Hematopoietic multipotent progenitor cell treated with erythropoietin and hydrocortisone succinate and interleukin-3 and kit ligand, for 17 days (in vitro differentiated cells): ENCODE results near the gene ANO1.

Experiments
- DNase-seq: peaks from one replicate; pipeline ENCODE4 v3.0.0-alpha.2; 2015; ENCODE audit warnings: low spot score

Gene ANO1

DNA sequence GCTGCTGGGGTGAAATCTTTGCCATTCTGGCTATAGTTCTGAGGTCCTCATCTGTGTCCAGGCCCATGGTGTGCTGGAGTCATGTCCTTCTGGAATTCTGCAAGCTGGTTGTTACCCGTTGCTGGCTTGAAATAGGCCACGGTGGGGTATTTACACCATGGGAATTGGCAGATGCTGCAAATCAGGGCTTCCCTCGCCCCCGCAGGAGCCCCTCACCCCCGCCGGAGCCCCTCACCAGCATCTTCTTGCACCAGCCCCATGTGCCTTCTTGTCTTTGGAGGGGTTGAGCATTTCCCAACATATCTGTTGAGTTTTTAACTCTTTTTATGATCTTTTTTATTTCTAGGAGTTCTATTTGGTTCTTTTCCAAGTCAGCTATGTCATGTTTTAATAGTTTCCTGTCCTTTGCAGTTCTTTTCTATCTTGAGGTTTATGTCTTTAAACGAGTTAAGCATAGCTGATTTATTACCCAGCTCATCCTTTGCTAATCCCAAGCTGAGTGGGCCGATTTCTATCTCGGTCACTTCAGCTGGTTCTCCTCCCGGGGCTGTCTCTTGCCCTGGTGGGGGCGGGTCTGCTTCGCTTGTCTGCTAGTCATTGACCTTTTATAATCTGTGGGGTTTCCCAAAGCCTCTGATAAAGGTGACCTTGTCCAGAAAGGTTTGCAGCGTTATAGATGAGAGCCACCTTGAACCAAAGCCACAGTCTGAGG lies 17.6 kb downstream of the ANO1 start:
- no peak for DNase-seq

DNA sequence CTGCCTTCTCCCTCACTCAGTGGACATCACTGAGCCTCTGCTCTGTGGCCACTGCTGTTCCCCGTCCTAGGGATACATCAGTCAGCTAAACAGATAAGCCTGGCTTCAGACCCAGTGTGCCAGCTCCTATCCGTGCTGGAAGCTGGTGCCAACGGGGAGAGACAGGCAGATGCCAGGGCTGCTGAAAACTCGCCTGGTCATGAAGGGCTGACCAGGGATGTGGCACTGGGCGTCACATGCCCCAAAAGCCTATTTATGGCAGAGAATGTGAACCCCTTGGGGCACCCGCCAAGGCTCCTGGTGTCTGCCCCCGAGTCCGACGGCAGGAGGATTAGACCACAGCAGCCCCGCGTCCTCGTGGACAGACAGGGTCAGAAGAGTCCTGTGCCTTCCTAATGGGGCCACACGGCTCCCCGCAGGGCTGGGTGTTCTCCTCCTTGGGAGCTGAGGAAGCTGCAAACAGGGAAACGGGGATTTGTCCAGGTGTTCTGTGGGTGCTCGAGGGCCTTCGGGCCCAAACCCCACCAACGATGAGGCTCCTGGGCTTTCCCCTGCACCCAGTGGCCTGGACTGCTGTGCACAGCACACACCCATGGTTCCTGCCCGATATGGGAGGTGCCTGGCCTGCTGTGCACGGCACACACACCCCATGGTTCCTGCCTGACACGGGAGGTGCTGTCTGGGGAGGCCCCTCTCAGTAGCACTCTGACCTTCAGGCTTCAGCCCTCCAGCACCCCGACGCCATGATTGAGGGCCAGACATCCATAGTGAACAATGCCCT lies 19.9 kb downstream of the ANO1 start:
- DNase-seq, result no peak

DNA sequence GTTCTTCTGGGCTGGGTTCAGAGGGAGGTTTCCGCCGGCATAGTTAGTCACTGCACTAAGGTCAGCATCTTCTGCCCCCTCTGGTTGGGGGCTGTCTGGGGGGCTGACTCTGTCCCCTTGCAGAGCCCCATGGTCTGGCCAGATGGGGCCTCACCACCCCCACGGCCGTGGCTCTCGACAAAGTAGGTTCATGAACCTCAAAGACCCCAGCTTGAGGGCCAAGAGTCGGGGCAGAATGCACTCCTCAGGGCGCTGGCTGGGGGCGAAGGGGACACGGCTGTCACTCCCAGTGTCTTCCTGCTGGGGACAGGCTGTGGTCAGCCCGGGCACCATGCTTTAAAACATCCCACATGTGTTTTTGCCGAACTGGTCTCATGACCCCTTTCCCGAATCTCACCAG lies 20.8 kb downstream of the ANO1 start:
- DNase-seq, result no peak

DNA sequence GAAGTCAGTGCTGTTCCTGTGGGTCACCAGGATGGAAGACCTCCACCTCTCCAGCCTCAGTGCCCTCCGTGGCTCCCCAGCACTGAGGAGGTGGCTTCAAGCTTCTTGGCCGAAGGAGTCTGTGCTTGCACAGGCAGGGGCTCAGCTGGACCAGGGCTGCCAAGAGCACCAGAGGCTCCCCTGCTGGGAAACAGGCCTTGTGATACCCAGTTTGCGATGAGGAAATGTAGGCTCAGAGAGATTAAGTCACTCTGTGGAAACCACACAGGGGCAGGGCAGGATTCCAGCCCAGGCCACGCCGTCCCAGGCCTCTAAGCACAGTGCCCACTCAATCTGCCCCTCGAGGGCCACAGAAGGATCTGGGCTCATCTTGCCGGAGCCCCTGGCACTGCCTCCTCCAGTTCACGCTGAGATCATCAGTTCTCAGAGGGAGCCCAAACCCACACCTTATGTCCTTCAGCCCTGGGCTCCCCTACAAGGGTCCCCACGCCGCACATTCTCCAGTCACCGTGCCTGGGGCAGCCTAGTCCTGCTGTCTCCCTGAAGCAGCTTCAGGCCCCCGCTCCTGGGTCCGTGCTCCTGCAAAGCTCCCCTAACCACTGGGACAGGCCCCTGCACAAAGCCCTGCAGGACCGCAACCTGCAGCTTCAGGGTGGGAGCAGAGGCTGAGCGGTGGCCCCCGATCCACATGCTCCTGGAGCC lies 21.6 kb downstream of the ANO1 start:
- DNase-seq, result no peak

DNA sequence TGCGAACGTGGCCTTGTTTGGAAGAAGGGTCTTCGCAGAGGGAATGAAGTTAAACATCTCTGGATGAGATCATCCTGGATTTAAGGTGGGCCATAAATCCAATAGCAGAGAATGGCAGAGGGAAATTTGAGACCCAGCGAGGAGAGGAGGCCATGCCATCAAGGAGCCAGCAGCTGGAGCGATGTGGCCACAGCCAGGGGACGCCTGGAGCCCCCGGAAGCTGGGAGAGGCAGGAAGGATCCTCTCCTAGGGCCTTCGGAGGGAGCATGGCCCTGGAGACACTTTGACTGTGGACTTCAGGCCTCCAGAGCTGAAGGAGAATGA lies 22.1 kb downstream of the ANO1 start:
- no peak for DNase-seq

DNA sequence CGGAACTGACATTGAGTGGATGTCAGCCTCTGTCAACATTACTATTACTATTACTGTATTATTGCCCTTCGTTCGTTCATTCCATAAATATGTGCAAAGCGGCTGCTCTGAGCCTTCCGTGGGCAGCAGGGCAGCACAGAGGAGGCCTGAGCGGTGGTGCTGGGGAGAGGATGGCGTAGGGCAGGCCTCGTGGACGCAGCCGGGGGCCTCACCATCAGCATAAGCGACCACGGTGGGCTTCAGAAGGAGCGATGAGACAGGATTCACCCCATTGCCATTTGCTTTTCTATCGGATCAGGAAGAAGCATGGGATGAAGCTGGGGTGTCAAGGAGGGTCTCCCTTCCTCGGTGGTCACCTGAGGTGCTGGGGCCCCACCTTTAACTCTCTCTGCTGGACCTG lies 22.7 kb downstream of the ANO1 start:
- DNase-seq, result no peak

DNA sequence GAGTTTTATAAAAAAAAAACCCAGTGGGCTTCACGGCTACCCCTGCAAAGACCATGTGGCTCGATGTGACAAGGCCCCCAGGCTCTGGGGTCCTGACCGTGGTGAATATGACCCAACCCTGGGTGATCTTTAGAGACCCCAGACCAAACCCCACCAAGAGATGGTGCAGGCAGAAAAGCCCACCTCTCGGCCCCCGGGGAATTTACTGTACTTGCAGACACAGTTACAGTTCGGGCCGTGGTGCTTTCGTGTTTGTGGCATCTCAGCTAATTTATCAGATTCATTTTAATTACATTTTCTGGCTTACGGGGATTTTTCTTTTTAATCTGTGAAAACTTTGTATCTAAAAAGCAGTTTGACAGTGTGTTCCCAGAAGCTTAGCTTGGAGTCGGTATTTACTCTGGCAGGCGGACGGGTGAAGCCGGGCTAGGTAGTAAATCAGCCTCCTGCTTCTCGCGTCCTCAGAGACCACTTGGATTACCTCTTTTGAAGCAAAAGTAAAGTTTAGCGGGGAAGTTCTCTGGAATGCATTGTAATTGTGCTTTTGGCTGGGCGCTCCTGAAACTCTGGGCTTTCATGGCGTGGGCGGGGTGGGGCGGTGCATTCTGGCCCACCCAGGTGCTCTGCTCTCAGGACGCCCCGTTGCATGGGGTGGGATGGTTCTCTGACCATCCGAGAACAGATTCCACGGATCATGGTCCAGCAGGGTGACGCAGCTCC lies 25.3 kb downstream of the ANO1 start:
- no peak for DNase-seq

DNA sequence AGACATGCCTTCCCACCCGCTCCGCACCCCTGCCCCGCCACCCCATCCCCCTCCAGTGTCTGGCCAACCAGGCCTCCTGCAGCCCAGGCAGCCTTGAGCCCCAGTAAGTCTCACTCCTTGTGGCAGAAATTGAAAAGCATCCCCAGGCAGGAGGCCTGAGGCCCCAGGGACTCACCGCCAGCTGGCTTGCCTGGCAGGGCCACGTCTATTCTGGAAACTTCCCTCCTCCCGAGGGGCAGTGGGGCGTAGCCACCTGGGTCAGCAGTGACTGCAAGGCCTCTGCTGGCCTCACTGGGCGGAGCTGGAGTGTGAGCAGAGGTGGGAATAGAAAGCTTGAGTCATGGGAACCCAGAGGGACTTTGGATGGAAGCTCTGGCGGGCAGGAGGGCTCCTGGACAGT lies 26.3 kb downstream of the ANO1 start:
- no peak for DNase-seq

DNA sequence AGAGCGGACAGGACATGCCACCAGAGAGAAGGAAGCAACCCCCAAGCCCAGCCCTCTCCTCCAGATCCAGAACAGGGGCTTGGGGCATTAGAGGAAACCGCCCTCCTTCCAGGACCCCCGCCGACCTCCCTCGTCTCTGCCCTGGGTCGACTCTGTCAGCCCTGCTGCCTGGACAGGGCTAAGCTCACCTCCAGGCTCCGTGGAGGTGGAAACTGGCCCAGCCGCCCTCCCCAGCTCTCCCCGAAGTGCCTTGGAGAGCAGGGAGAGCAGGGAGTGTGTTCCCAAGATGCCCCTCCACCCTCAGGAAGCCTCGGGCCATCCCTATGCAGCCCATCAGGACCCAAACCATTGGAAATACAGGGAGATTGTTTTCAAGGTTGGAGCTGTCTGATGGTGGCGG lies 26.8 kb downstream of the ANO1 start:
- no peak for DNase-seq

DNA sequence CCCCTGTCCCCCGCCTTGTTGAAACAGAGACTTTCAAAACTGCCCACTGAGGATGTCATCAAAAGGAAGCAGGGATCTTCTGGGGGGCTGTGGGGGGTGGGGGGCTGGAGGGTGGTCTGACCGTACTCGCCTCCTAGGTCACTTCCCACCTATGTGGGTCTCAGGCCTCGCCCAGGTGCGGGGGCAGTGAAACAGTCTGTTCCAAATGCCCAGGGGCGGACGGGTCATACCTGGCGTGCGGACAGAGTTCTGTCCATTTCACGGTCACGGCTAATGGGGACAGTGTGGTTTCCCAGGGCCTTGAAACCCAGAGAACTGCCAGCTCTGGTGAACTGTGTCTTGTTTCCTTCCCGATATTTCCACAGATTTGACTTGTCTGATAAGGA lies 27.2 kb downstream of the ANO1 start:
- DNase-seq, result no peak

DNA sequence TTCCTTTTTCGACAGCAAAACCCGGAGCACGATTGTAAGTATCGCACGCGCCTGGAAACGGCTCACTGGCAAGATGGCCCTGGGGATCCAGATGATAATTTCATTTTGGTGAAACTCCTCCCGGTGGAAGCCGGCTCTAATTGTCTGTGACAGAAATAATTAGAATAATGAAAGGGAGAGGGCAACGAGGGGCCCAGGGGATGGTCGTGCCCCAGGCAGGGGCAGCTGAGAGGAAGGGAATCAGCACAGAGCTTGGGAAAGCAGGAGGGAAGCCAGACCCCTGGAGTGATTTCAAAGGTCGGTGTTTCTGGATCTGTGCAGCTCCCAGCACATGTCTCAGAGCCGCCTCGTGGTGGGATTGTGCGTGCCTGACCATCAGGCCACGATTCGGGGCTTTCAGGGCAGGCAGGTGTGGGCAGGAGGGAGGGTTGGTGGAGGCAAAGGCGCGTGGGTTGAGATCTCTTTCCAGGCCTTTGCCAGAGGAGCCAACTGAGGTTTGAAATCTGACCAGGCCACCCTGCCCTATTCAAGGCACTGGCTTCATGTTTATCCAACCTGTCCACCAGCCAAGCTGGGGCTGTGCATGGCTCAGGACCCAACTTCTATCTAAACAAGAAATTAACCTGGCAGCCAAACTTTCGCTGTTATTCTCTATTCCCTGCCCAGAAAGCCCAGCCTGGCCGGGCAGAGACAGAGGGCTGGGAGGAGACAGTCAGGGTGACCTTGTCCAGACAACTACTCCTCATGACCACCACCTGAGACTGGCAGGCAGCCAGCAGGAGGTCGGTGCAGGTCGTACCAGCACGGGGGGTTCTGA lies 27.8 kb downstream of the ANO1 start:
- DNase-seq, result no peak

DNA sequence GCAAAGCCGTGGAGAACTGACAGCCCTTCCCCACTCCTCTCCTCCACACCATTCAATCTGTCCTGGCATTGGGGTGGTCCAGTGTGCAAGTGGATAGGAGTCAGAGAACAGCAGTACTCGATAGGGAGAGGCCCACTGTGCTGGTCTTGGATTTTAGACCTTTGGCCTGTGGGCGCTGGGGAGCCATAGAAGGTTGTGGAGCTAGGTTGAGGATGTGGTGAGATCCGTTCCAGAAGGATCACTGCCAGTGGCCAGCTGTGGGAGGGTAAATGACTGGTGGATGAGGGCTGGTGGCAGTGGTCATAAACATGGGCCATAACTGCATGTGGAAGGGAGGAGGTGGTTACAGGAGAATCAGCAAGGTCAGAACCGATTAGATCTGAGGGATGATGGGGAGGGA lies 28.6 kb downstream of the ANO1 start:
- no peak for DNase-seq

DNA sequence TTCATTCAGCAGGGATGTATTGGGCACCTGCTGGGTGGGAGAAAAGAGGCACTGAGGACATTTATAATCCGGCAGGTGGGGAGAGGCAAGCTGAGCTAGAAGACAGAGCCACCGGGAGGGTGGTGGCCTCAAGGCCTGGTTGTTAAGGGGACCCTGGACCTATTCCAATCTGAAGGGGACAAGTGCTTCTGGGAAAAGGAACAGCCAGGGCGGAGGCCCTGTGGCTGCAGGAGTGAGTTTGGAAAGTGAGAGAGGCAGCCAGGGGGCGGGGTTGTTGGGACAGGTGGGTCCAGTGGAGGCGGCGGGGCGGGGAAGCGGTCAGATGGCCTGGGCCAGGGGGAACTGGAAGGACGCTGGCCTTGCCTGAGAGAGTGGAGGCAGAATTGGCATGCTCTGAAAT lies 29.1 kb downstream of the ANO1 start:
- no peak for DNase-seq

DNA sequence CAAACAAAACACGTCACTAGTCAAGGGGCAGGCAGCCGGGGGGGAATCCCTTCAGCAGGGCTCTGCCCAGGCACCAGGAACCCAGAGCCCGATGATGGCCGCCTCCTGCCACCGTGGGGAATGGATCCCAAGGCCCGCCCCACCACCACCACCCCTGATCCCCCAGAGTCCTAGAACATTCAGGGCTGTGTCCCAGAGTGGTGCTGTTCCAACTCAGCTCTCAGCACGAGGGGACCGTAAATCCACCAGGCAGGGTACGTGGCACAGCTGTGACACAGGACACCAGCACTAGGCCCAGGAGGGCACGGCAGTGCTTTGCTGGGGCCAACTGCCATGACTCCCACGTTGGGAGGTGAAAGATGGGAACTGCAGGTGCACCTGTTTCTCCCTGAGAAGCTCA lies 29.6 kb downstream of the ANO1 start:
- no peak for DNase-seq

DNA sequence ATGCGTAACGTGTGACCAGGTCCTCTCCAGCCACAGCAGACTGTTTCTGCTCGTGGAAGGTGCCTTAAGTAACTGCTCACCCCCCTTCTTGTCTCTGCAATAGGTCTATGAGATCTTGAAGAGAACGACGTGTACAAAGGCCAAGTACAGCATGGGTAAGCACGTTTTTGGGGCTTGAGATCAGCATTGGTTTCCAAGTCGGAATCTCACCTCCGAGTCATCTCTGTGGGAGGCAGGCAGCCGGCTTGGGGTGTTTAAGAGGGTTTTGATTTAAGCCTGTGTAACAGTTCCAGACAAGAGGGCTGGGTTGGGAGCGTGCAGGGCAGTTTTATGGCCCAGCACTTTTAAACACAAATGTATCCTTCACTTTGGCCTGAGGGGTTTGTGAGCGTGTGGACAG lies 30.1 kb downstream of the ANO1 start:
- no peak for DNase-seq

DNA sequence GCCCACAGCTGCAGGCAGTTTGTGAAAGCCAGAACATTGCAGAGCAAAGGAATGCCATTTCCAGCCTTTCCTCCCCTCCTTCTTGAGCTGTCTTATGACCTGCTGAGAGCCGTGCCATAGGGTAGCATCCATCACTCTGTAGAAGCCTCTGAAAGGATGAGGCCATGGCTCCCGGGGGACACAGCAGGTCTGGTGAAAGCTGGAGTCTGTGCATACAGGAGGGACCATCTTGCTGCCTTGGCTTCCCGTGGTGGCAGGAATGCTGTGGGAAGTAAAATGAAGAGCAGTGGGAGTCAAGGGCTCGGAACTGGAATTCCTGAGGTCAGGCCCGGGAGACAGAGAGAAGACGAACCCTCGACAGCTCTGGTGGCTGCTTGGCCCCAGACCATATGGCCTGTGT lies 30.9 kb downstream of the ANO1 start:
- DNase-seq, result no peak

DNA sequence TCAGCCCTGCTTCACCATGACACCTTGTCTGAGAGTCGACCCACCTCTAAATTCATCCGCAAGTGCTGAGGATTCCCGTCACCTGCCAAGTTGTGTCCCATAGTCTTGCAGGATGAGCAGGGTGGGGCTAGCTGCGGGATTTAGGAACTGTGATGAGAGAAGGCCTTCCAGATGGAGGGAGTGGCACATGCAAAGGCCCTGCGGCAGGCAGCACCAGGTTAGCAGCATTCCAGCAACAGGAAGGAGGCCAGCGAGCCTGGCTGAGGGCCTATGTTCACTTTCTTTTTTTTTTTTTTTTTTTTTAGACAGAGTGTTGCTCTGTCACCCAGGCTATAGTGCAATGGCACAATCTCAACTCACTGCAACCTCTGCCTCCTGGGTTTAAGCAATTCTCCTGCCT lies 31.8 kb downstream of the ANO1 start:
- no peak for DNase-seq

DNA sequence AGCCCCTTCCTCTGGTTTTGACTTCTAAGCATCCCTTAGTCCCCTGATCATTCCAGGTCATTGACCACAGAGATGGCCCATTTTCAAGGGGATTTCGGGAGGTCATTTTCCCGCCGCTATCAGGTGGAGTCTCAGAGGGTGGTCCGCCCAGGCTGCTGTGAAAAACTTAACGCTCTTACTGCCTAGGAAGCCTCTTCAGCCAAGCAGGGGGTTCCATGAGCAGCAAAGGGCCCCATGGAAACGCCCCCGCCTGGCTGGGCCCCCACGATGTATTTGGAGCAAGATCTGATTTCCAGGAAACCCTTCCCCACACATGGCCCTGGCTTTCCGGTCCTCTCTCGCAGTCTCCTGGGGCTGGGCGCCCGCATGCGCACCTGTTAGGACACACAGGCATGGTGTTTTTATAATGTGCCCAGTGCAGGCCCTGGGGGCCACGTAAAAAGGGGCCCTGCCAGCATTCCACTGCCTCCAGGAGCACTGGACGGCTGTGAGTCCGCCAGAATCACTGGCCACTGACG lies 32.5 kb downstream of the ANO1 start:
- no peak for DNase-seq

DNA sequence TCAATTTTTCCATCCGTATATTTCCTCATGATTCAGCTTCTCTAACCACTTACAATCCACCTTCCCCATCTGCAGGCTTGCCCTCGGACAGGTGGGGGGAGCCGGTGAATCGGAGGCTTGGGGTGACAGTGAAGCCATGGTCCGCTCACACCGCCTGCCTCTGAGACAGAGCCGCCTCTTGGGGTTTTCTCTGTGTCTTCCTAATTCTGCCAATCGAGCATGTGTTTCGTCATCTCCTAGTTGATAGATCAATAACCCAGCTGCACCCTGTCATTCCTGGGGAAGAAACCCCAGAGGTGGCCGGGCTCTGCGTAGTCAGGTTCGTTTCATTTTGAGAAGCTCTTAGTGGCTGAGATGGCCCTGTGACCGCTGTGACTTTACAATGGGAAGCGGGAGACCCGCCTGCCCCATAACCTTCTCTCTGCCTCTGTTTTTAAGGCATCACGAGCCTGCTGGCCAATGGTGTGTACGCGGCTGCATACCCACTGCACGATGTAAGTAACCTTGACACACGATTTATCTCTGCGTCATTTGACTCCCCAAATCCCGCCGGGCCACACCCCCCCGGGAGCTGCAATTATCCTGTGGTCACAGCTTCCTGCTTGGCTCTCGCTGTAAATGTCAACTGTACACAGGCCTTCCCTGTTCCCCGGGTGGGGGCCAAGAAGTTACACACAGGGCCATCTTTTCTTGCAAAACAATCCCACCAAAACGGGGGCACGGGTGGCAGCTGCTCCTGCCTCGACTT lies 33.3 kb downstream of the ANO1 start:
- no peak for DNase-seq

DNA sequence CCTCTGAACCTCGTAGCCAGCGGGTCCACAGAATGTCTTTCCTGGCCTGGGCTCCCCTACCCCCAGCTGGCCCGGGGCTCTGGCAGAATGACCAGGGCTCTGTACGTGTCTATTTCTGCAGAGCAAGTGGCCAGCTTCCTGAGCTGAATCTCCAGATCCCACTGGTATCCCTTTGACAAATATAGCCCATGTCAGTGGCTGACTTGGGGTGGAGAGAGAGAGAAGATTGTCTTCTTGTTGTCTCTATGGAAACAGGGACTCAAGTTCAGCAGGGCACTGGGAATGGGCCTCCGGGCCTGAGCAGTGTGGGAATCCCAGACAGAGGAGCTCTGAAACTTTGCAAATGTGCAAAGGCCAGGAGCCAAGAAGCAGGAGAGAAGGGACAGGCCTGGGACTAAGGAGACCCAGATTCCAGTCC lies 33.9 kb downstream of the ANO1 start:
- no peak for DNase-seq

DNA sequence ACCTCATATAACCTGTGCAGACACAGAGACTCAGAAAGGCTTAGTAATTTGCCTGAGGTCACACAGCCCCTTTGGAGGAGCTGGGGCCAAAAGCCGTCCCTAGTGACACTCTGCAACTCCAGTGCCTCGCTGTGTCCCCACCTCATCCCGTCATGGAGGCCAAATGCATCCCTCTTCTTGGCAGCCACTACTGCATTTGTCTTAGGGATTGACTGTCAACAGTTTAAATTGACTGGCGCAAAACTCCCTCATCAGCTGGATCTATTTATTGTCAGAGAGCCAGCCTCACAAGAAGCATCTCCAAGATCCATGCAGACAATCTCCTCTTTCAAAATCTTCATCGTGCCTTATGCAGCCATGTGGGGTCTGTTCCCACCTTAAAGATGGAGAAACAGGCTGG lies 35.7 kb downstream of the ANO1 start:
- no peak for DNase-seq
